H54 (cell line): ENCODE results near the gene ISG20L2.

ENCODE experiments used
- DNase-seq: peaks from one replicate; pipeline ENCODE4 v3.0.0; 2011; ENCODE audit warnings: low spot score, mixed read lengths; ENCODE audit not compliant: insufficient read length
- FAIRE-seq: peaks from 3 replicates; lab custom pipeline; 2011; peaks lifted over from hg19 to GRCh38; lab: Jason Lieb, UNC
- POLR2A ChIP-seq: IDR thresholded peaks from 2 replicates; pipeline ENCODE4 v1.6.1; 2011; ENCODE audit warnings: low read depth, mild to moderate bottlenecking, low read length

The ISG20L2 gene

DNA sequence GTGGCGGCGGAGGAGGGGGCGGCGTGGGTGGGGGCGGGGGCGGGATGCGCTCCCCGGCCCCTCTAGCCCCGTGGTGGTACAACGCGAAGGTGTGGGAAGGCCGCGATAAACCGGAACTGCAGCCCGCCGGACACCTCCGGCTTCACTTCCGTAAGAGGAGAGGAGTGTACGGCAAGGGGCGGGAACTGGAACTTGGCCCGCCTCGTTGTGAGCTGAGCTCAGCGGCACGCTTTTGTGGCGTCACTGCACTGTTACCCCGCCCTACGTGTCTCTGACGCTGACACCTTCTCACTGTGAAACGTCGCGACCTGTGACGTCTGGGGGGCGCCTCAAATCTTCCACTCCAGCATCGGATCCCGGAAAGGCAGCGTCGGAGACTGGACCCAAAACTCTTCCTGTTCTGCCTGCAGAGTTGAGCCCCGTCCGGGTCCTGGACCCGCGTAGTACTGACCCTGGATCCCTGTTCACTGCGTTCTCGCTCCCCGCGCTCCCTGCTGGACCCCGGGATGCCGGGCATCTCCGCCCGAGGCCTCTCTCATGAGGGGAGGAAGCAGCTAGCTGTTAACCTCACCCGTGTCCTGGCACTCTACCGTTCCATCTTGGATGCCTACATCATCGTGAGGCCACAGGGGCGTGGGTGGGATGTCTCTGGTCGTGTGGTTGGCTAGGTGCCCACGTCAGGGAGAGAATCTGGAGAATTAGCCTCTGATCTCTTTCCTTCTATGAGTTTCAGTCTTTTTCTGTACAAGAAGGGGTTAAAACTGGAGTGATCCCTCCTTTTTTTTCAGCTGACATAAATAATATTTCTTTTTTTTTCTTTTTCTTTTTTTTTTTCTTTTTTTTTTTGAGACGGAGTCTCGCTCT is at the start of gene ISG20L2:
ISG20L2 (minus strand) TSS at position 168 of the 864 bp plus-strand sequence. CDS start 1,114 bp downstream, outside the sequence.
- FAIRE-seq, result no peak
- DNase-seq, result peak; percentile 83
- TF ChIP-seq POLR2A, result peak; percentile 59

DNA sequence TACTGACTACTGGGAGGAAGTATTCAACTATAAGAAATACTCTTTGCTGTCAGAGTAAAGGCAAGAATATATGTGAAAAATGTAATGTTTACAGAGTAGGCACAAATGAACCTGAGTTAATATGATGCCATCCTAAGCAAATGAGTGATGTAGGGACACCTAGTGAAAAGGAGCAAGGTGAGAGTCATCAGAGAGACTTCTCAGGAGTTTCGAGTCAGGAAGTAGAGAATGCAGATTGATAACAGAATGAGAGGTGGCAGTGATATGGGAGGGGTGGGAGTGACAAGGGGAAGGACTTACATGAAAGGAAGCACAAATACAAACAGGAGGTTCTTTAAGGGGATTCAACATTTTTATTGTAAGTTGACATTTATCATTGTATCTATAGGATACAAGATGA is 49.0 kb upstream of the ISG20L2 start:
- no peak for DNase-seq
- no peak for FAIRE-seq
- no peak for TF ChIP-seq POLR2A

DNA sequence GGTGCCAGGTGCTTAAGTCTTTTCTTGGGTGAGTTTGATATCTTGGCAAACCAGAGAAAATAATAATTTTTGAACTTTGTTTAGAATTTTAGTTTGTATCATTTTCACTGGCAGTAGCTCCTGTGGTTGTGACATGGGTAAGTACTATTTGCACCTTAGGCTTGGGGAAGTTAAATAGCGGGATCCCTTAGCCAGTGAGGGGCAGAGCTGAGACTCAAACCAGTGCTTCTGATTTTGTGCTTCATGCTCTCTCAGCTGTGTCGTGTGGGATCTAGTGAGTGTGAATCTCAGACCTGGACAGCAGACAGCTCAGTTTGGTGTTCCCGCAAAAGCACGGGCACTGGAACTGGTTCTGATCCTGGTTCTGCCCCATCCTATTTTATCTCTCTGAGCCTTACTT is 48.4 kb upstream of the ISG20L2 start:
- FAIRE-seq (no peak), DNase-seq (no peak)

GRCh38 chr1:156775799-156776198 is 47.2 kb upstream of the ISG20L2 start:
- FAIRE-seq (no peak), DNase-seq (no peak)
- TF ChIP-seq POLR2A, result no peak

More for the DNA sequence above, 48.4 kb upstream of the ISG20L2 start:
- no peak for TF ChIP-seq POLR2A

DNA sequence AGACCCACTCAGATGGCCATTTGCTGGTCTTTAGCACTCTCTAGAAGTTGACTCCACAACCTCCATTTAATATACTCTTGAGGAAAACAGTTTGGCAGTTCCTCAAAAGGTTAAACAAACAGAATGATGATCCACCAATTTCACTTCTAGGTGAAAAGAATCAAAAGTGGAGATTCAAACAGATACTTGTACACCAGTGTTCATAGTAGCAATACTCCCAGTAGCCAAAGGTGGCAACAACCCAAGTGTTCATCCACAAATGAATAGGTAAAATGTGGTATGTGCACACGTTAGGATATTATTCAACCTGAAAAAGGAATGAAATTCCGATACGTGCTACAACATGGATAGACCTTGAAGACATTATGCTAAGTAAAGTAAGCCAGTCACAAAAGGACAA is 45.0 kb upstream of the ISG20L2 start:
- no peak for DNase-seq
- no peak for TF ChIP-seq POLR2A
- no peak for FAIRE-seq

- no peak for FAIRE-seq
Observed at GRCh38 chr1:156772728-156773497, 44.3 kb upstream of the ISG20L2 start.

GRCh38 chr1:156772222-156772621 is 43.7 kb upstream of the ISG20L2 start:
- no peak for TF ChIP-seq POLR2A
- DNase-seq (no peak), FAIRE-seq (no peak)

More at GRCh38 chr1:156772728-156773497, 44.3 kb upstream of the ISG20L2 start:
- DNase-seq, result no peak
- no peak for TF ChIP-seq POLR2A

DNA sequence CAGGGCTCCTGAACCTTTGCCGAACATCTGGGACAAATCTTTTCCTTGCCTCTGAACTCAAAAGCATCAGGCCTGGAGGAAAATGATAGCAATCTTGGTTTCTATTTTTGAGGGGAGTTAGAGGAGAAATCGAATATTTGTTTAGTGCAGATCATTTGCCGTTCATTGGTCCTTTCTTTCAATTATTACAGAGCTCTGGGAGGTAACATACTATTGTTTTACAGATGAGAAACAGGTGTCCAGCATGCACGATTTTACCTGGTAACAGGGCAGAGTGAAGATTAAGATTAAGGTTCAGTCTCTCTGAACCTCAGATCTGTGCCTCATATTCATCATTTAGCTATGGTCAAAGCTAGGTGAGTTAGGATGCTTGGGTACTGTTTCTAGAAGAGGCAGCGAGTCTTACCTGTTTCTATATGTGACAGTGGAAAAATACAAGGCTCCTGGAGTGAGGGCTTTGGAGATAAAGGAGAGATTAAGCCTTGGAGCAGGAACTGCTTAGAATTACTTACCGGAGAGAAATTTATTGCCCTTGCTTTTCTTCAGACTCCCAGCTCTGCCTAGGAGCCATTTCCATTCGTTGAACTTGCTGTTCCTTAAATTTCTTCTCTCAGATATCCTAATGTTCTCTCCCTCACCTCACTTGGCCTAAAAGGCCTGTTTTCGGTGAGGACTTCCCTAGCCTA is 40.2 kb upstream of the ISG20L2 start:
- FAIRE-seq (no peak), DNase-seq (no peak)
- no peak for TF ChIP-seq POLR2A

DNA sequence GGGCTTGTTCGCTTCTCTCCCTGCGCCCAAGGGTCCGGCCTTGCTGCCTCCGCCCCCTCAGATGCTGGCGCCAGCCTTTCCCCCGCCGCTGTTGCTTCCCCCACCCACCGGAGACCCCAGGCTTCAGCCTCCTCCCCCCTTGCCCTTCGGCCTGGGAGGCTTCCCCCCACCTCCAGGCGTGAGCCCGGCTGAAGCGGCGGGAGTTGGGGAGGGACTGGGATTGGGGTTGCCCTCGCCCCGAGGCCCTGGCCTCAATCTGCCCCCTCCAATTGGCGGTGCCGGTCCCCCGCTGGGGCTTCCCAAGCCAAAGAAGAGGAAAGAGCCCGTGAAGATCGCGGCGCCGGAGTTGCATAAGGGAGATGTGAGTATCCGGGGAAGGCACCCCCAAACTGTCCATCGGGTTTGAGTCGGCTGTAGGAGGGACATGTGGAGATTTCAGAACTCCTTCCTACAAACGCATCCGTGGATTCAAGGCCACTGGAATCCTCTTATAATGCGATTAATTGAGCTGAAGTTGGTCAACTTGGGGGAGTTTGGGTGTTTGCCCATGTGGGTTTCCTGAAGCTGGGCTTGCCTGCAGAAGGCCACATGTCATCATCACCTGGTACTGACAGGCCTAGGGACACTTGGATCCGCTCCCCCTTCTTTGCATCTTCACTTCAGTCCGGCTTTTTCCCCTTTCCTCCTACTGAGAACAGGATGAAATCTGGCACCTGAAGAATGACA is 39.5 kb upstream of the ISG20L2 start:
- DNase-seq, result no peak
- no peak for TF ChIP-seq POLR2A
- FAIRE-seq, result no peak

DNA sequence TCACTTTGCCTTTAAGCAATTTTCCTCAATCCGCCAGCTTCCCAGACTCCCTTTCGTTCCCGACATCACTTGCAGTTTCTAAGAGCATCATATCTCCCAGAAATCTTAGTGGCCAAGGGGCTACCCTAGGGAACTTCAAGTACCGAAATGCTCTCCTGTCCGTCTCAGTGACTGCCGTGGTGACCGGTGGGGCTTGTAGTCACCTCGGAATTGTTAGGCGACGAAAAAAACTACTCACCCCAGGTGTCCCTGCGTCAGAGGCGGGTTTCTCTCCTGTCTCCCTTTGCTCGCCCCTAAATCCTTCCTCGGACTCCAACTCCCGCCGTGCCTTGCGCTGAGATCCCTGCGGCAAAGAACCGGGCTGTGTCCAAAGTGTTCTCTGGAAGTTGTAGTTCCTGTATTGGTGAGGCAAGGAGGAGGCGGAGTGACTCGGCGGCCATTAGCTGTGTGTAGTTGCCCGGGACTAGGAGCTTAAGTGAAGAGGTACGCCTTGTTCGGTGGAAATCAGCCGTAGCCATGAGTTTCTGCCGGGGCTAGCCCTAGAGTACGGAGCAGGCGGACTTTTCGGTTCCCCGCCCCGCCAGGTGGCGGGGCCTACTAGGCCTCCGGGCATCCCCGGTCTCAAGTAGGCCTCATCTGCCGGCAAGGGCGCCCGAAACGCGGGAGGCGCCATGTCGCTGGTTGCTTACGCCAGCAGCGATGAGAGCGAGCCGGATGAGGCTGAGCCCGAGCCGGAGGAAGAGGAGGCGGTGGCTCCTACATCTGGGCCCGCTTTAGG is 38.7 kb upstream of the ISG20L2 start, which contains the start of gene PRCC:
PRCC (plus strand) TSS at position 435 of the 778 bp plus-strand sequence; CDS start at position 672, 237 bp downstream.
- FAIRE-seq (peak; percentile 58), DNase-seq (peak; percentile 82)
- TF ChIP-seq POLR2A, result peak; percentile 45

DNA sequence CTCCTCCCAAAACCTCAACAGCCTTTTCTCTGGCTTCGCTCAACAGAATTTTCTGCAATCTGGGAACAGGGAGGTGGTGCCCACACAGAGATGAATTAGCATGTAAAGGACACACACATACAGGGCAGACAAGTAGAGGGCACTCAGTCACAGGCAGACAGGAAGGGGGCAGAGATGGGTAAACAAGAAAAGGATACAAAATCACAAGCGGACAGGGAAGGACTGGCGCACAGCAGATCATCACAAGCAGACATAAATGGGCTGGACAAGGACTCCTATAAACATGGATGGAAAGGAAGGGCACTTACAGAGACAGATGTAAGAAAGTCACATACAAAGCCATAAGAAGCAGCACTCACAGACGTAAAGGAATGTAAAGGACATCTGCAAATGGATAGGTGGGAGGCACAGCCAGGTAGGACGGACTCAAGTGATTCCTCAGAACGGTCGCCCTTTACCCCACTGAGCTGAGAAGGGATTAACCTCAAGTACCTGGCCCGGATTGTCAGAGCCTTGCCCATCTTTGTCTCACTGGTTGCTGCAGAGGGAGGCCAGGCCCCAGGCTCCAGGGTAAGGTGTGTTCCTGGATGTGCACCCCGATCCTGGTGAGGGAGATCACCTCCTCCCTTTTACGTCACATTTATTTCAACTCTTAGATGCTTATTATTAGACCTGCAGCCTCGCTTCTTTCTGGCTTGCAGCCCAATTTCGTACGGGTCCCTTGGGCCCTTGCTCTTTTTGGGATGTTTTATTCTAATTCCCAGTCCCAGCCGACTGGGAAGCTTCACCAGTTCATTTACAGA is 37.9 kb upstream of the ISG20L2 start:
- FAIRE-seq (no peak), DNase-seq (no peak)
- TF ChIP-seq POLR2A, result 0 out of 2 replicates have a peak, but pooled peaks have one; percentile 7
